Measurements from ENCODE around the gene DPYSL5. TPM values are rescaled to one million over a fixed set of nuclear protein-coding genes. Genes with fewer than 3 reads are reported as not detected.
A peak's percentile ranks its signal among the peaks of the same experiment; 100 is the strongest.

DPYSL5 gene
- total RNA-seq, 1 experiment from 2014 or later, result not detected

DNA sequence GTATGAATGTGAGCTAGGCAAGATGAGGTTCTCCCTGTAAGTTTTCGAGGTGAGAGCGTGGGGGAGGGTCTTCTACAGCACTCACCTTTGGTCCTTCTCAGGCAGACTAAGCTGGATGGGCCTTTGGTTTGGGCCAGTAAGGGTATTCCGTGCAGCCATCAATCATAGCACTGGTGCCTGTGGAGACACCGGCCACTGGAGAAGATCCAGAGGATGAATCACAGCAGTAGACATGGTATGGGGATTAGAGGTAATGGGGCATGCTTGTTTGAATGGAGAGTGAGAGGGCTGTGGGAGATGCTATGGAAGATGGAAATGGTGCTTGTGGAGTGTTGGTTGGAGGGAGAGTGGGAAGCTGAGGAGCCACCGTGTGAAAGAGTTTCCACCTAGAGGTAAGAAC lies 138.6 kb downstream of the DPYSL5 start:
- CTCF ChIA-PET, result interaction anchor here (0.5 to 5.2 kb wide), 5 partner anchors 24 to 297 kb away, joined by 3 to 25 read pairs (median 4); no protein-coding TSS in a partner anchor
- no peaks in the 10 kb centered on the region for H3K27me3 Mint-ChIP-seq (ENCODE audit: insufficient read depth, unreplicated experiment)
- H3K27ac Mint-ChIP-seq (ENCODE audit: low read depth, unreplicated experiment), result no peak overlapping the region
- intact Hi-C loops (cut with micrococcal nuclease), result no loop called here
- POLR2A ChIA-PET, result interaction anchor here (0.6 kb wide), 1 partner anchor 13 kb away, joined by 3 read pairs; no protein-coding TSS in a partner anchor
- no TSS peak for BruUV-seq (replicated peaks)
- H3K4me1 Mint-ChIP-seq (ENCODE audit: insufficient read depth, unreplicated experiment), result peaks cover 19% of the 10 kb centered on the region
- no peak for TF ChIP-seq CTCF (IDR thresholded peaks at IDR 0.05; ENCODE audit: unreplicated experiment)
- no peak overlapping the region for H3K4me3 Mint-ChIP-seq (ENCODE audit: unreplicated experiment)
- DNase-seq (ENCODE audit: unreplicated experiment), result peak; percentile 13
- H3K9me3 Mint-ChIP-seq (ENCODE audit: unreplicated experiment), result no peaks in the 10 kb centered on the region
- H3K36me3 Mint-ChIP-seq (ENCODE audit: insufficient read depth, unreplicated experiment), result peaks cover 5% of the 10 kb centered on the region

GRCh38 chr2:26988058-26988860 lies 140.3 kb downstream of the DPYSL5 start:
- no peak overlapping the region for H3K27ac Mint-ChIP-seq (ENCODE audit: low read depth, unreplicated experiment)
- intact Hi-C loops (cut with micrococcal nuclease), result no loop called here
- no peak overlapping the region for H3K4me3 Mint-ChIP-seq (ENCODE audit: unreplicated experiment)
- ChIA-PET CTCF (interaction anchor here (0.6 to 5.2 kb wide), 5 partner anchors 22 to 970 kb away, joined by 3 to 25 read pairs (median 7); no protein-coding TSS in a partner anchor), POLR2A (interaction anchor here (0.7 to 1.7 kb wide), 3 partner anchors 17 to 159 kb away, joined by 3 to 5 read pairs (median 3); no protein-coding TSS in a partner anchor)
- H3K9me3 Mint-ChIP-seq (ENCODE audit: unreplicated experiment), result no peaks in the 10 kb centered on the region
- TF ChIP-seq CTCF (IDR thresholded peaks at IDR 0.05; ENCODE audit: unreplicated experiment), result no peak
- H3K27me3 Mint-ChIP-seq (ENCODE audit: insufficient read depth, unreplicated experiment), result no peaks in the 10 kb centered on the region
- peak; percentile 43 for DNase-seq (ENCODE audit: unreplicated experiment)
- peaks cover 14% of the 10 kb centered on the region for H3K4me1 Mint-ChIP-seq (ENCODE audit: insufficient read depth, unreplicated experiment)
- no TSS peak for BruUV-seq (replicated peaks)
- peaks cover 5% of the 10 kb centered on the region for H3K36me3 Mint-ChIP-seq (ENCODE audit: insufficient read depth, unreplicated experiment)

DNA sequence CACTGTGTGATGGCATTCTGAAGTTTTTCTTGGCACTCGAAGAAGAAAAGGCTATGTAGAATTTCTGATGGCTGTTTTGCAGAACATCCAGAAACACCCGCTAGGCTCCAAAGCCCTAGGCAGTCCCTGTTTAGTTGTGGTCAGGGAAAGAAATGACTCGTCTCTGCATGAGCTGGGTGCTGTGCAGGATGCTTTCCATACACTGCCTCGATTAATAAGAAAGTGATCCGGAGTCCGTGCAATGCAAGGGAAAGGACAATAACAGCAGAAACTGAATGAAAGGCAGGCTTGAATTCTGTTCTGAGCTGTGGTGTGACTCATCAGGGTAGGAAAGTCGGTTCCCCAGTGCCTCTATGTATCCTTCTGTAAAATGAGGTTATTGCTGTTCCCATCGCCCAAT lies 141.2 kb downstream of the DPYSL5 start:
- Mint-ChIP-seq H3K27me3 (ENCODE audit: insufficient read depth, unreplicated experiment) (no peaks in the 10 kb centered on the region), H3K27ac (ENCODE audit: low read depth, unreplicated experiment) (no peak overlapping the region), H3K4me3 (ENCODE audit: unreplicated experiment) (no peak overlapping the region), H3K9me3 (ENCODE audit: unreplicated experiment) (no peaks in the 10 kb centered on the region), H3K36me3 (ENCODE audit: insufficient read depth, unreplicated experiment) (peaks cover 5% of the 10 kb centered on the region), H3K4me1 (ENCODE audit: insufficient read depth, unreplicated experiment) (peaks cover 14% of the 10 kb centered on the region)
- BruUV-seq (replicated peaks), result no TSS peak
- POLR2A ChIA-PET, result interaction anchor here (1.0 to 1.1 kb wide), 2 partner anchors 13 to 18 kb away, joined by 4 to 5 read pairs; no protein-coding TSS in a partner anchor
- no peak for TF ChIP-seq CTCF (IDR thresholded peaks at IDR 0.05; ENCODE audit: unreplicated experiment)
- DNase-seq (ENCODE audit: unreplicated experiment), result peak; percentile 4
- CTCF ChIA-PET, result interaction anchor here (3.2 to 5.2 kb wide), 2 partner anchors 27 kb away, joined by 13 to 25 read pairs; no protein-coding TSS in a partner anchor
- intact Hi-C loops (cut with micrococcal nuclease), result no loop called here

DNA sequence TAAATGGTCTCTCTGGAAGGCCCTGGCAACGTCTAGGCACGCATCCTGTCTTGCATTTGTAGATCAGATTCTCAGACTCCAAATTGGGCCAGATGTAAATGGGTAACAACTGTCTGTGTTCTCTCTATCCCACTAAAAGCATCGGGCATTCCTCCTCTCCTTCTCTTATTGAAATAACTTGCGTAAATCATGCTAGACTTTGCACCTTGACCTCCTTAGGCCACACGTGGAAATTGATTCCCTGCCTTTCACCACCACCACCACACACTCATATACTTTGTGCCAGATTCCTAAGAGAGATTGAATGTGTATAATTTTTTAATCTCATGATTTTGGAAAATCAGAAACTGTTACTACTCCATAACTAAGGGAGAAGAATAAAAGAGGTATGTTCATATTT lies 143.8 kb downstream of the DPYSL5 start:
- BruUV-seq (replicated peaks), result no TSS peak
- no peak for TF ChIP-seq CTCF (IDR thresholded peaks at IDR 0.05; ENCODE audit: unreplicated experiment)
- CTCF ChIA-PET, result interaction anchor here (0.5 kb wide), 1 partner anchor 13 kb away, joined by 4 read pairs; no protein-coding TSS in a partner anchor
- Mint-ChIP-seq H3K4me3 (ENCODE audit: unreplicated experiment) (no peak overlapping the region), H3K27me3 (ENCODE audit: insufficient read depth, unreplicated experiment) (no peaks in the 10 kb centered on the region), H3K27ac (ENCODE audit: low read depth, unreplicated experiment) (no peak overlapping the region), H3K9me3 (ENCODE audit: unreplicated experiment) (no peaks in the 10 kb centered on the region), H3K36me3 (ENCODE audit: insufficient read depth, unreplicated experiment) (no peaks in the 10 kb centered on the region), H3K4me1 (ENCODE audit: insufficient read depth, unreplicated experiment) (peaks cover 7% of the 10 kb centered on the region)
- intact Hi-C loops (cut with micrococcal nuclease), result no loop called here
- no peak for DNase-seq (ENCODE audit: unreplicated experiment)
- POLR2A ChIA-PET, result interaction anchor here (1.2 kb wide), 1 partner anchor 13 kb away, joined by 4 read pairs; no protein-coding TSS in a partner anchor
